ENCODE results near the gene LMTK2.
"Not testable (repeated sequence)": the region's sequence is repeated elsewhere in the genome, so short reads cannot be mapped to it uniquely, and the experiment has no call there.

The LMTK2 gene

GRCh38 chr7:98205162-98205845 is 98.6 kb downstream of the LMTK2 start:
- no peak for DNase-seq

GRCh38 chr7:98206451-98207330 is 100.0 kb downstream of the LMTK2 start:
- DNase-seq: no peak

- DNase-seq: no peak
Measured at GRCh38 chr7:98209166-98209920, 102.7 kb downstream of the LMTK2 start.

GRCh38 chr7:98210513-98211220 is 104.0 kb downstream of the LMTK2 start:
- no peak for DNase-seq

- DNase-seq: no peak
Measured at GRCh38 chr7:98211221-98211675, 104.6 kb downstream of the LMTK2 start, which contains the start of gene BHLHA15. BHLHA15 (plus strand) TSS chr7:98211439; CDS start chr7:98212310, 871 bp downstream.

GRCh38 chr7:98211676-98212531 is 105.2 kb downstream of the LMTK2 start:
- no peak for DNase-seq

GRCh38 chr7:98212532-98213041 is 105.9 kb downstream of the LMTK2 start:
- DNase-seq: no peak

GRCh38 chr7:98213296-98213887 is 106.7 kb downstream of the LMTK2 start:
- DNase-seq: no peak

GRCh38 chr7:98213888-98214810 is 107.5 kb downstream of the LMTK2 start:
- DNase-seq: no peak

GRCh38 chr7:98214811-98215321 is 108.2 kb downstream of the LMTK2 start:
- DNase-seq: no peak

GRCh38 chr7:98215561-98216495 is 109.2 kb downstream of the LMTK2 start:
- no peak for DNase-seq

- no peak for DNase-seq
Measured at GRCh38 chr7:98216941-98217622, 110.4 kb downstream of the LMTK2 start.

GRCh38 chr7:98217623-98218582 is 111.2 kb downstream of the LMTK2 start:
- DNase-seq: no peak

- DNase-seq: not testable (repeated sequence)
Measured at GRCh38 chr7:98219382-98219781, 112.7 kb downstream of the LMTK2 start.

- no peak for DNase-seq
Measured at GRCh38 chr7:98221611-98222532, 115.2 kb downstream of the LMTK2 start.

All from activated CD4-positive, alpha-beta T cell treated with anti-CD3 and anti-CD28 coated beads, Interleukin-2, amount 50 U/mL, for 4 hours (primary cell).